Stimulated activated CD8-positive, alpha-beta memory T cell treated with anti-CD3 and anti-CD28 coated beads, Interleukin-4, amount 100 ng/mL, for 48 hours (primary cell): ENCODE results near the gene SBF2.

Source experiments
- DNase-seq: peaks from one replicate; pipeline ENCODE4 v3.0.0-alpha.2; 2020

Gene SBF2

DNA sequence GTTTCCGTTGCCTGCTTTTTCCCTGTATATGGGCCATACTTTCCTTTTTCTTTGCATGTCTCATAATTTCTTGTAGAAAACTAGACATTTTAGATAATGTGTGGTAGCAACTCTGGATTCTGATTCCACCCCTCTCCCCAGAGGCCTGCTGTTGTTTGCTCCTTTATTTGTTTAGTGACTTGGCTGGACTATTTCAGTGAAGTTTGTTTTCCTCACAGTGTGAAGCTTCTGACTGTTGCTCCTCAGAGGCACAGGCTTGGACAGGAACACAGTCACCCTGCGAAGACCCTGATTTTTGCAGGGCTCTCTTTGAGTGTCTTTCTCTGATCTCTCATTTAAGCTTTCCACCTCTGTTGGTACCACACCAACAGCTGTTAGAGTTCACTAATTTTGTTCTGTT, 557.7 kb downstream of the SBF2 start:
- DNase-seq = no peak

DNA sequence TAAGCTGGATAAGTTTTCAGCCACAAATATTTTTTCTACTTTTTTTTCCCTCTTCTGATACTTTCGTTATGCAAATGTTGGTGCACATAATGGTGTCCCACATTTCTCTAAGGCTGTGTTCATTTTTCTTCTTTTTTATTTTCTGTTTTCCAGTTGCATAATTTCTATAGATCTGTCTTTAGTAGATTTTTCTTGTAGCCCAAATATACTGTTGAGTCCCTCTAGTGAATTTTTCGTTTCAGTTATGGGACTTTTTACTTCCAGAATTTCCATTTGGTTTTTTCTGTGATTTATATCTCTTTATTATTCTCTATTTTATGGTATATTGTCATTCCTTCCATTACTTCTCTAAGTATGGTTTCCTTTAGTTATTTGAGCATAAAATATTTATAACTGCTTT, 558.1 kb downstream of the SBF2 start:
- no peak for DNase-seq

GRCh38 chr11:9735236-9735635, 558.8 kb downstream of the SBF2 start:
- DNase-seq = no peak

- DNase-seq = no peak
These were observed 560.8 kb downstream of the SBF2 start for GRCh38 chr11:9733212-9733611.

GRCh38 chr11:9732453-9732852, 561.6 kb downstream of the SBF2 start:
- no peak for DNase-seq

- no peak for DNase-seq
These were observed 562.8 kb downstream of the SBF2 start for GRCh38 chr11:9731256-9731655.
